B cell (primary cell): ENCODE measurements around the gene NINJ2. TPM values are rescaled to one million over a fixed set of nuclear protein-coding genes. Genes with fewer than 3 reads are reported as not detected.

Source experiments
- ATAC-seq: fragments of 200-7000 bp; cut with Tn5 transposase; one replicate; pipeline ENCODE4 v1.10.0; 2021; ENCODE audit warnings: low read depth, mild to moderate bottlenecking, moderate number of reproducible peaks, moderate library complexity
- CTCF ChIA-PET: fragments of 350-600 bp; sonication (Branson Sonifier 250); formaldehyde crosslinking; loops from one replicate; lab custom pipeline; 2021; ENCODE audit warnings: antibody characterized with exemption, inconsistent platforms; lab: Charles Lee
- POLR2A ChIA-PET: fragments of 350-600 bp; sonication (Branson Sonifier 250); formaldehyde crosslinking; loops from one replicate; lab custom pipeline; 2021; ENCODE audit warnings: antibody characterized with exemption; lab: Charles Lee
- DNase-seq: peaks from one replicate; pipeline ENCODE4 v3.0.0; 2013
- H2AFZ ChIP-seq: 2 replicates; pipeline ENCODE4 v1.6.1; 2012; ENCODE audit warnings: mild to moderate bottlenecking, low read depth, low read length; ENCODE audit not compliant: insufficient read depth, poor library complexity, severe bottlenecking
- H3K27ac ChIP-seq, 2 donors: 1 replicate in 1 of 2; 2 replicates in 1 of 2; pipeline ENCODE4 v1.5.1; 2012 to 2013; ENCODE audit warnings: low read length in 2 of 2, mild to moderate bottlenecking in 2 of 2, moderate library complexity in 1 of 2
- H3K27me3 ChIP-seq, 4 experiments: fragments of 200-600 bp in 1 of 4; sonication (generic) in 1 of 4; replicated peaks in 1 of 4; 1 replicate in 2 of 4; 2 replicates in 2 of 4; pipeline versions ENCODE4 v1.6.1 to v1.7.0; 2013 to 2016; ENCODE audit warnings: low read length in 3 of 4, mild to moderate bottlenecking in 2 of 4, mixed read lengths in 1 of 4, moderate library complexity in 1 of 4; ENCODE audit not compliant: insufficient read depth in 4 of 4, control insufficient read depth in 3 of 4; ENCODE audit errors: control extremely low read depth in 1 of 4
- H3K36me3 ChIP-seq, 2 experiments: replicated peaks in 1 of 2; 1 replicate in 1 of 2; 2 replicates in 1 of 2; pipeline versions ENCODE4 v1.6.1 to v1.7.1; 2013; ENCODE audit warnings: low read length in 1 of 2; ENCODE audit not compliant: insufficient read depth in 2 of 2, control insufficient read depth in 1 of 2; ENCODE audit errors: control extremely low read depth in 1 of 2, extremely low read depth in 1 of 2
- H3K4me1 ChIP-seq, 2 donors: fragments of 200-600 bp in 1 of 2; sonication (generic) in 1 of 2; 1 replicate in 1 of 2; 2 replicates in 1 of 2; pipeline versions ENCODE4 v1.5.1 to v1.6.1; 2013 to 2017; ENCODE audit warnings: low read length in 2 of 2; ENCODE audit not compliant: control insufficient read depth in 2 of 2, insufficient read depth in 2 of 2
- H3K4me2 ChIP-seq: replicated peaks from 2 replicates; pipeline ENCODE3; 2012; ENCODE audit warnings: mild to moderate bottlenecking, low read depth, low read length; ENCODE audit not compliant: poor library complexity, severe bottlenecking
- H3K4me3 ChIP-seq, 5 experiments: fragments of 200-600 bp in 1 of 5; sonication (generic) in 1 of 5; 1 replicate in 3 of 5; 2 replicates in 2 of 5; pipeline versions ENCODE4 v1.5.1 to v1.7.0; 2011 to 2016; ENCODE audit warnings: low read length in 4 of 5, mild to moderate bottlenecking in 4 of 5, low read depth in 2 of 5, control low read depth in 1 of 5, moderate library complexity in 1 of 5; ENCODE audit not compliant: insufficient read depth in 1 of 5; ENCODE audit errors: control extremely low read depth in 1 of 5, extremely low read depth in 1 of 5
- H3K79me2 ChIP-seq: fragments of 200-600 bp; sonication (generic); one replicate; pipeline ENCODE4 v1.6.0; 2016; ENCODE audit warnings: low read length; ENCODE audit not compliant: control insufficient read depth, insufficient read depth
- H3K9ac ChIP-seq: fragments of 200-600 bp; sonication (generic); 2 replicates; pipeline ENCODE4 v1.6.1; 2017; ENCODE audit warnings: mild to moderate bottlenecking, low read length, moderate library complexity
- H3K9me3 ChIP-seq, 3 donors: one replicate each; pipeline versions ENCODE4 v1.6.1 to v1.7.1; 2013; ENCODE audit warnings: low read length in 2 of 3; ENCODE audit not compliant: control insufficient read depth in 2 of 3, insufficient read depth in 1 of 3; ENCODE audit errors: control extremely low read depth in 1 of 3
- H4K20me1 ChIP-seq: 2 replicates; pipeline ENCODE4 v1.6.0; 2012; ENCODE audit warnings: mild to moderate bottlenecking, low read length; ENCODE audit not compliant: insufficient read depth, control insufficient read depth, poor library complexity, severe bottlenecking
- H3K27ac Mint-ChIP-seq: one replicate; pipeline ENCODE4 v1.8.0; 2021; ENCODE audit warnings: mixed read lengths
- H3K27me3 Mint-ChIP-seq: one replicate; pipeline ENCODE4 v1.8.0; 2021; ENCODE audit warnings: mixed read lengths
- H3K4me1 Mint-ChIP-seq: one replicate; pipeline ENCODE4 v1.8.0; 2021; ENCODE audit warnings: mixed read lengths
- H3K4me3 Mint-ChIP-seq: one replicate; pipeline ENCODE4 v1.8.0; 2021; ENCODE audit warnings: mixed read lengths
- H3K9me3 Mint-ChIP-seq: one replicate; pipeline ENCODE4 v1.8.0; 2022; ENCODE audit warnings: mixed read lengths; ENCODE audit not compliant: insufficient read depth
- EZH2 ChIP-seq: IDR thresholded peaks from 2 replicates; pipeline ENCODE4 v1.6.1; 2012; ENCODE audit warnings: borderline replicate concordance, low read depth, mild to moderate bottlenecking, moderate library complexity, low read length; ENCODE audit not compliant: insufficient read depth, poor library complexity, severe bottlenecking
- WGBS: methylation state at CpG from one replicate; pipeline ENCODE4 v1.1.5; 2013; ENCODE audit warnings: missing lambda C conversion rate; ENCODE audit not compliant: insufficient coverage; 5-methylcytosine and 5-hydroxymethylcytosine counted together
- intact Hi-C: fragments of 100-400 bp; cut with micrococcal nuclease; formaldehyde crosslinking; loops from one replicate; pipeline ENCODE4 v1.10.0; 2022
- polyA plus RNA-seq: library from polyadenylated mRNA; depleted of rRNA; stranded (reverse); fragments of >200 nt; gene quantifications from 2 replicates; pipeline ENCODE4 v1.2.3, GENCODE V29; 2012
- total RNA-seq, 2 donors: library from RNA; stranded (reverse); fragments of 120-200 nt in 1 of 2; gene quantifications; 1 replicate in 1 of 2; 2 replicates in 1 of 2; pipeline versions ENCODE4 v1.2.3 to v1.2.4, GENCODE V29; 2013 to 2022
- TF ChIP-seq, protein P1 (sequence below): fragments of 200-600 bp; IDR thresholded peaks from one replicate; pipeline ENCODE4 v1.8.0; 2022; ENCODE audit warnings: antibody characterized with exemption, mild to moderate bottlenecking

NINJ2 gene
- total and polyA plus RNA-seq, 2 donors (not counting 1 experiment from before 2014, with no cell fraction given) = 2.9 to 10.2 TPM

DNA sequence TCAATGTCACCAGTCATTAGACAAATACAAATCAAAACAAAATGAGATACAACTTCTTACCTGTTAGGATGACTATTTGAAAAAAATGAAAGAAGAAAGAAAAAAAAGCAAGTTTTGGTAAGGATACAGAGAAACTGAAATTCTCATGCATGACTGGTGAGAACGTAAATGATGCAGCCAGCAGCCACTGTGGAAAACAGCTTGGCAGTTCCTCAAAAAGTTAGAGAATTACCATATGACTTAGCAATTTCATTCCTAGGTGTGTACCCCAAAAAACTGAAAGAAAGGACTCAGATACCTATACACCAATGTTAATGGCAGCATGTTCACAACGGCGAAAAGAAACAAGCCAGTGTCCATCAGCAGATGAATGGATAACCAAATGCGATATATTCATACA lies 26.6 kb downstream of the NINJ2 start:
- CTCF ChIA-PET = interaction anchor here (1.7 kb wide), 1 partner anchor 178 kb away, joined by 3 read pairs; no protein-coding TSS in a partner anchor
- 0% methylated on average over 1 of the region's 4 CpGs for WGBS
- no peaks in the 10 kb centered on the region for H4K20me1 ChIP-seq
- intact Hi-C loops = no loop called here
- H2AFZ ChIP-seq = no peak overlapping the region
- H3K4me1 ChIP-seq = peaks cover 20 to 23% of the 10 kb centered on the region in 2 donors
- no peaks in the 10 kb centered on the region for H3K9me3 Mint-ChIP-seq
- DNase-seq = peak; percentile 41
- TF ChIP-seq, protein P1, sequence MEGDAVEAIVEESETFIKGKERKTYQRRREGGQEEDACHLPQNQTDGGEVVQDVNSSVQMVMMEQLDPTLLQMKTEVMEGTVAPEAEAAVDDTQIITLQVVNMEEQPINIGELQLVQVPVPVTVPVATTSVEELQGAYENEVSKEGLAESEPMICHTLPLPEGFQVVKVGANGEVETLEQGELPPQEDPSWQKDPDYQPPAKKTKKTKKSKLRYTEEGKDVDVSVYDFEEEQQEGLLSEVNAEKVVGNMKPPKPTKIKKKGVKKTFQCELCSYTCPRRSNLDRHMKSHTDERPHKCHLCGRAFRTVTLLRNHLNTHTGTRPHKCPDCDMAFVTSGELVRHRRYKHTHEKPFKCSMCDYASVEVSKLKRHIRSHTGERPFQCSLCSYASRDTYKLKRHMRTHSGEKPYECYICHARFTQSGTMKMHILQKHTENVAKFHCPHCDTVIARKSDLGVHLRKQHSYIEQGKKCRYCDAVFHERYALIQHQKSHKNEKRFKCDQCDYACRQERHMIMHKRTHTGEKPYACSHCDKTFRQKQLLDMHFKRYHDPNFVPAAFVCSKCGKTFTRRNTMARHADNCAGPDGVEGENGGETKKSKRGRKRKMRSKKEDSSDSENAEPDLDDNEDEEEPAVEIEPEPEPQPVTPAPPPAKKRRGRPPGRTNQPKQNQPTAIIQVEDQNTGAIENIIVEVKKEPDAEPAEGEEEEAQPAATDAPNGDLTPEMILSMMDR = no peak
- TF ChIP-seq EZH2 = no peak
- H3K27me3 Mint-ChIP-seq = no peaks in the 10 kb centered on the region
- no peaks in the 10 kb centered on the region for H3K27me3 ChIP-seq
- H3K36me3 ChIP-seq = no peaks in the 10 kb centered on the region
- H3K9ac ChIP-seq = no peak overlapping the region
- H3K4me3 Mint-ChIP-seq = peak overlapping the region; percentile 44
- H3K27ac Mint-ChIP-seq = peak overlapping the region; percentile 81
- no peaks in the 10 kb centered on the region for H3K9me3 ChIP-seq
- peaks cover 3% of the 10 kb centered on the region for H3K79me2 ChIP-seq
- POLR2A ChIA-PET = no interaction called here
- no peak overlapping the region for H3K4me3 ChIP-seq
- H3K4me2 ChIP-seq = peak overlapping the region; percentile 44
- H3K4me1 Mint-ChIP-seq = peaks cover 41% of the 10 kb centered on the region
- peak overlapping the region in 1 of 2 donors; percentile 48 for H3K27ac ChIP-seq
- no peak for ATAC-seq

DNA sequence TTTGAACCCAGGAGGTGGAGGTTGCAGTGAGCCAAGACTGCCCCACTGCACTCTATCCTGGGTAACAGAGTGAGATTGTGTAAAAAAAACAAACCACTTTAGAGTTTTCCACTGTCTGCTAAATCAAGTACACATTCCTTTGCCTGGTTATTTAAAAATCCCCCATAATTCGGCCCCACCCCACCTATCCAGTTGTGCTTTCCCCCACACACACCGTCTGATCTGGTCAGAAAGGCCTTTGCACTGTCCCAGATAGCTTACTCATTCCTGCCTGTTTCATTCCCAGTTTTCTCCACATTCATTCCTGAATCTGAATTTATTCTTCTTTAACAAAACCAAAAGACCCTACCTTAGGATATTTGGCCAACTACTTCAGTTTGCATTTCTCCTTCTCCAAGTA lies 29.5 kb downstream of the NINJ2 start:
- Histone ChIP-seq H3K27me3 (no peaks in the 10 kb centered on the region), H3K27ac (no peak overlapping the region), H3K9me3 (no peaks in the 10 kb centered on the region), H3K9ac (no peak overlapping the region), H2AFZ (no peak overlapping the region), H3K4me1 (peaks cover 14 to 30% of the 10 kb centered on the region in 2 donors), H3K36me3 (no peaks in the 10 kb centered on the region), H4K20me1 (no peaks in the 10 kb centered on the region), H3K4me2 (no peak overlapping the region), H3K4me3 (no peak overlapping the region), H3K79me2 (peaks cover 3% of the 10 kb centered on the region)
- TF ChIP-seq, protein P1 = no peak
- no peak for ATAC-seq
- H3K9me3 Mint-ChIP-seq = no peaks in the 10 kb centered on the region
- ChIA-PET POLR2A (no interaction called here), CTCF (interaction anchor here (0.7 to 1.0 kb wide), 2 partner anchors 20 to 117 kb away, joined by 3 to 4 read pairs; no protein-coding TSS in a partner anchor)
- WGBS = 94% methylated on average over 2 of the region's 2 CpGs
- peaks cover 43% of the 10 kb centered on the region for H3K4me1 Mint-ChIP-seq
- DNase-seq = no peak
- no peaks in the 10 kb centered on the region for H3K27me3 Mint-ChIP-seq
- H3K4me3 Mint-ChIP-seq = no peak overlapping the region
- intact Hi-C loops = no loop called here
- H3K27ac Mint-ChIP-seq = peak overlapping the region; percentile 46
